Measurements from ENCODE around the gene WFDC2. TPM values are rescaled to one million over a fixed set of nuclear protein-coding genes. Genes with fewer than 3 reads are reported as not detected.

The WFDC2 gene
- total and polyA plus RNA-seq, 10 of the 15 experiments (the other 5 are each of a cell fraction or from before 2014, with no cell fraction given) = 0.13 TPM; not detected in 9

GRCh38 chr20:45465491-45466266 lies 3.9 kb upstream of the WFDC2 start (continued):
- TF ChIP-seq POLR2AphosphoS2 (IDR thresholded peaks at IDR 0.05; ENCODE audit: low read depth, low read length) (no peak), SMC3 (IDR thresholded peaks at IDR 0.05; ENCODE audit: borderline replicate concordance, low read length) (no peak), POU2F2 (IDR thresholded peaks at IDR 0.05; ENCODE audit: borderline replicate concordance, low read depth, low read length) (no peak), HDAC6 (IDR thresholded peaks at IDR 0.05; ENCODE audit: unreplicated experiment) (no peak)

GRCh38 chr20:45467172-45467571 lies 2.4 kb upstream of the WFDC2 start:
- no peaks in the 10 kb centered on the region for H3K79me2 ChIP-seq (ENCODE audit: control insufficient read depth, insufficient read depth, low read length)
- no peak overlapping the region for H3K27ac ChIP-seq (ENCODE audit: control insufficient read depth, insufficient read depth)
- H3K4me2 ChIP-seq (ENCODE audit: control insufficient read depth, insufficient read depth) = no peak overlapping the region
- no peak overlapping the region for H3K4me3 ChIP-seq
- no peak for ATAC-seq
- H4K20me1 ChIP-seq (ENCODE audit: control insufficient read depth, insufficient read depth) = no peaks in the 10 kb centered on the region
- no peak overlapping the region for H3K9ac ChIP-seq (ENCODE audit: control insufficient read depth, insufficient read depth, low read length)
- intact Hi-C loops (cut with micrococcal nuclease; ENCODE audit: unreplicated experiment) (no loop called here), in situ Hi-C loops (cut with MboI) (no loop called here)
- no TSS peak for BruUV-seq (replicated peaks)
- DNase-seq (ENCODE audit: low read depth, low spot score) = no peak
- FAIRE-seq = no peak
- peaks cover 7 to 35% of the 10 kb centered on the region in 2 experiments for H3K27me3 ChIP-seq (replicated peaks in 1 of 2; ENCODE audit: control insufficient read depth in 2 of 2, insufficient read depth in 2 of 2, low read length in 1 of 2)
- no peaks in the 10 kb centered on the region for H3K9me3 ChIP-seq (replicated peaks; ENCODE audit: control insufficient read depth, insufficient read depth, low read length)
- TF ChIP-seq POLR2AphosphoS5 (IDR thresholded peaks at IDR 0.05; ENCODE audit: low read length) (no peak), GABPA (IDR thresholded peaks at IDR 0.05; ENCODE audit: low read depth) (no peak), CBFB (IDR thresholded peaks at IDR 0.05; ENCODE audit: low read depth) (no peak), IKZF2 (IDR thresholded peaks at IDR 0.05) (no peak)
- ChIA-PET POLR2A (interaction anchor here (1.3 kb wide), 1 partner anchor 13 kb away, joined by 4 read pairs; no protein-coding TSS in a partner anchor), SMC1A (ENCODE audit: uncharacterized antibody, unreplicated experiment) (no interaction called here), RAD21 (ENCODE audit: unreplicated experiment) (no interaction called here), CTCF (no interaction called here)
- WGBS (ENCODE audit: insufficient coverage, insufficient replicate concordance, low lambda C conversion rate, missing lambda C conversion rate) = 50% methylated on average over 2 of the region's 6 CpGs
- H3K4me1 ChIP-seq (ENCODE audit: control insufficient read depth, insufficient read depth, low read length) = peaks cover 7% of the 10 kb centered on the region
- no peak overlapping the region for H2AFZ ChIP-seq (ENCODE audit: control insufficient read depth, low read depth, low read length)
- H3K36me3 ChIP-seq (ENCODE audit: control insufficient read depth in 2 of 2, insufficient read depth in 2 of 2, low read length in 1 of 2) = no peaks in the 10 kb centered on the region
